GM10266 (cell line): Measurements from ENCODE around the gene NEK2.

Source experiments
- DNase-seq: peaks from one replicate; pipeline ENCODE4 v3.0.0; 2012; ENCODE audit errors: extremely low spot score
- CTCF ChIP-seq: IDR thresholded peaks from 2 replicates; pipeline ENCODE4 v1.5.1; 2012; ENCODE audit warnings: mild to moderate bottlenecking, low read depth; ENCODE audit not compliant: control insufficient read depth, insufficient read depth; ENCODE audit errors: missing control alignments

NEK2 gene

GRCh38 chr1:211612786-211613107, 62.7 kb downstream of the NEK2 start:
- DNase-seq, result no peak
- TF ChIP-seq CTCF, result no peak
